ENCODE results near the gene KSR2.

GRCh38 chr12:117750657-117751056 is 218.1 kb downstream of the KSR2 start:
- TF ChIP-seq GATA2 (IDR thresholded peaks at IDR 0.05; ENCODE audit: low read depth, low read length) (no peak), GATA3 (IDR thresholded peaks at IDR 0.05; ENCODE audit: low read depth, low read length) (no peak)
